GM21381 (cell line): ENCODE results near the gene SPDYE3.

Experiments used
- ATAC-seq: cut with Tn5 transposase; IDR thresholded peaks from one replicate; pipeline ENCODE4 v1.9.1; 2021; ENCODE audit warnings: mild to moderate bottlenecking, moderate library complexity; ENCODE audit not compliant: unreplicated experiment

SPDYE3 gene

GRCh38 chr7:100369105-100369504 lies 61.6 kb downstream of the SPDYE3 start:
- peak; percentile 48 for ATAC-seq

GRCh38 chr7:100370303-100370702 lies 62.8 kb downstream of the SPDYE3 start:
- no peak for ATAC-seq

GRCh38 chr7:100370746-100371145 lies 63.2 kb downstream of the SPDYE3 start:
- no peak for ATAC-seq

GRCh38 chr7:100371561-100372171 lies 64.2 kb downstream of the SPDYE3 start:
- ATAC-seq, result no peak
